Muscle of leg (tissue), 11 donors: Measurements from ENCODE around the gene RPL27. TPM values are rescaled to one million over a fixed set of nuclear protein-coding genes. Genes with fewer than 3 reads are reported as not detected.

ENCODE experiments used
- DNase-seq: peaks from one replicate; pipeline ENCODE4 v3.0.0; 2013
- H3K27ac ChIP-seq: one replicate; pipeline ENCODE4 v1.5.1; 2013; ENCODE audit warnings: mild to moderate bottlenecking, low read length, control low read depth
- H3K27me3 ChIP-seq: one replicate; pipeline ENCODE4 v1.6.1; 2013; ENCODE audit warnings: low read length; ENCODE audit not compliant: control insufficient read depth, insufficient read depth
- H3K36me3 ChIP-seq: one replicate; pipeline ENCODE4 v1.6.1; 2013; ENCODE audit warnings: low read length; ENCODE audit not compliant: control insufficient read depth, insufficient read depth
- H3K4me1 ChIP-seq: one replicate; pipeline ENCODE4 v1.6.1; 2013; ENCODE audit warnings: low read length; ENCODE audit not compliant: control insufficient read depth, insufficient read depth
- H3K4me3 ChIP-seq: one replicate; pipeline ENCODE4 v1.5.1; 2013; ENCODE audit warnings: low read length, control low read depth
- H3K9me3 ChIP-seq: replicated peaks from 2 replicates; pipeline ENCODE4 v1.6.1; 2013; ENCODE audit warnings: low read depth, low read length; ENCODE audit not compliant: control insufficient read depth
- WGBS: methylation state at CpG from one replicate; pipeline ENCODE4 v1.1.5; 2013; ENCODE audit warnings: missing lambda C conversion rate; ENCODE audit not compliant: insufficient coverage; 5-methylcytosine and 5-hydroxymethylcytosine counted together
- polyA plus RNA-seq, 8 donors: library from polyadenylated mRNA; unstranded; fragments of 120-200 nt; gene quantifications; one replicate each; pipeline versions ENCODE4 v1.2.1 to v1.2.3, GENCODE V29; 2013; ENCODE audit warnings: inconsistent platforms in 1 of 8, low replicate concordance in 1 of 8; ENCODE audit not compliant: insufficient read length in 8 of 8, insufficient read depth in 1 of 8
- total RNA-seq: library from RNA; stranded (reverse); fragments of 120-200 nt; gene quantifications from one replicate; pipeline ENCODE4 v1.2.4, GENCODE V29; 2013

RPL27 gene
- total and polyA plus RNA-seq, 9 donors, result 2,184 to 3,028 (median 2,480) TPM

GRCh38 chr17:43018008-43018853 lies 20.0 kb downstream of the RPL27 start:
- Histone ChIP-seq H3K27me3 (no peaks in the 10 kb centered on the region), H3K4me1 (peaks cover 46% of the 10 kb centered on the region), H3K9me3 (no peaks in the 10 kb centered on the region), H3K27ac (no peak overlapping the region), H3K36me3 (peaks cover 52% of the 10 kb centered on the region), H3K4me3 (no peak overlapping the region)
- DNase-seq, result no peak
- WGBS, result 55% methylated on average over 16 of the region's 19 CpGs

DNA sequence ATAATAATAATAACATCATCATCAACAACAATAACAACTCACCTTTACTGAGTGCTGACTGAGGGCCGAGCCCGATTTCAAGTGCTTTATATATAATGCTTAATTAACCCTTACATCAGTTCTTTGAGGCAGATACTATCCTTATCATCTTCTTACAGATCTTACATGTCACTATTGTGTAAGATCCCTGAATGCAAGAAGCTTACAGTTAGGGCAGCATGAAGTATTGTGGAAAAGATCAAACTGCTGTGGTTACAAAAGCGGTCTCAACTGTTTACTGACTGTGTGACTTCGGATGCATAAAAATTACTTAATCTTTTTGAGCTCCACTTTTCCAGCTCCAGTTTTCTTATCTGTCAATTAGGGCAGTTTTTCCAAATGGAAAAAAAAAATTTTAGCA lies 20.7 kb downstream of the RPL27 start:
- Histone ChIP-seq H3K27me3 (no peaks in the 10 kb centered on the region), H3K36me3 (peaks cover 45% of the 10 kb centered on the region), H3K9me3 (no peaks in the 10 kb centered on the region), H3K4me1 (peaks cover 46% of the 10 kb centered on the region), H3K27ac (peak overlapping the region; percentile 67), H3K4me3 (no peak overlapping the region)
- DNase-seq, result no peak
- WGBS, result no CpG with 5 or more reads among the region's 4 CpGs

- H3K27ac ChIP-seq, result peak overlapping the region; percentile 67
- H3K36me3 ChIP-seq, result peaks cover 40% of the 10 kb centered on the region
- peaks cover 48% of the 10 kb centered on the region for H3K4me1 ChIP-seq
- no peaks in the 10 kb centered on the region for H3K9me3 ChIP-seq
- WGBS, result 45% methylated on average over 3 of the region's 7 CpGs
- peak; percentile 43 for DNase-seq
- no peak overlapping the region for H3K4me3 ChIP-seq
- no peaks in the 10 kb centered on the region for H3K27me3 ChIP-seq
Measured at GRCh38 chr17:43019418-43019817, 21.2 kb downstream of the RPL27 start.

GRCh38 chr17:43020030-43020621 lies 21.9 kb downstream of the RPL27 start:
- H3K27me3 ChIP-seq, result no peaks in the 10 kb centered on the region
- H3K27ac ChIP-seq, result peak overlapping the region; percentile 67
- 27% methylated on average over 2 of the region's 6 CpGs for WGBS

GRCh38 chr17:43020789-43021740 lies 22.8 kb downstream of the RPL27 start:
- H3K27me3 ChIP-seq, result peaks cover 2% of the 10 kb centered on the region
- WGBS, result 0% methylated on average over 1 of the region's 40 CpGs
- DNase-seq, result peak; percentile 83

More at GRCh38 chr17:43020030-43020621, 21.9 kb downstream of the RPL27 start:
- H3K4me1 ChIP-seq, result peaks cover 46% of the 10 kb centered on the region
- no peak overlapping the region for H3K4me3 ChIP-seq
- H3K36me3 ChIP-seq, result peaks cover 33% of the 10 kb centered on the region
- peak; percentile 76 for DNase-seq
- no peaks in the 10 kb centered on the region for H3K9me3 ChIP-seq

DNA sequence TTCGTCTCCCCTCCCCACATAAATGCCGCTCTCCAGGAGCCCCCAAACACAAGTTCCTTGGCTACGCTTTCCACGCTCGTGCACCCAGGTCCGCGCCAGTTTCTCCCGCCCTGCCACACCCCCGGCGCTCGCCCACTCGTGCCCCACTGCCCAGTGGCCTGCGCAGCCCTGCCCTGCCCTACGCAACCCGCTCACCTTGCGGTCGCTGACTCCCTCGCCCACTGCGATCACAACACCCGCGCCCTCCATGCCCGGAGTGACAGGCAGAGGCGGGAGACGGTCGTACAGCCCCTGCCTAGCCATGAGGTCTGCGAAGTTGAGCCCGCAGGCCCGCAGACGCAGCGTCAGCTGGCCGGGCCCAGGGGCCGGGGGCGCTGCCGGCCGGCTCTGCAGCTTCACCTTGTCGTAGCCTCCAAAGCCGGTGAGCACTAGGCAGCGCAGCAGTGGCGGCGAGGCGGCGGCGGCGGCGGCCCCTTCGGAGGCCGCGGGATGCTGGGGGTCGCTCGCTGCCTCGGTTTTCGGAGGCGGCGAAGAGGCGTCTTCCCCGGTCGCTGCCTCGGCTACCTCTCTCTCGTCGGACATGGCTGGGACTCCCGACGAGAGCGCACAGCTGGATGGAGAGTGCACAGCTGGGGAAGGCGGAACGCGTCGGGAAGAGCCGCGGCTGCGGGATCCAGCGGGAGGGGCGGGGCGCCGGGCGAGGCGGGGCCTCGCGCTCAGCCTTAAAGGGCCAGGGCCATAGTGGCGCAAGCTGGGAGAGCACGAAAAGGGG lies 23.7 kb downstream of the RPL27 start, which contains the start of gene VAT1:
Gene VAT1 (minus strand): TSS at position 645 of the 772 bp plus-strand sequence. CDS start 63 bp downstream, at position 582.
- H3K4me1 ChIP-seq, result peaks cover 33% of the 10 kb centered on the region
- H3K4me3 ChIP-seq, result peak within 1 kb of the TSS; percentile 96
- peak within 1 kb of the TSS; percentile 84 for H3K27ac ChIP-seq
- no peaks in the 10 kb centered on the region for H3K9me3 ChIP-seq
- H3K27me3 ChIP-seq, result peaks cover 2% of the 10 kb centered on the region
- DNase-seq, result peak; percentile 93
- under 1% methylated on average over 79 of the region's 80 CpGs for WGBS
- peaks cover 18% of the 10 kb centered on the region for H3K36me3 ChIP-seq

More at GRCh38 chr17:43020789-43021740, 22.8 kb downstream of the RPL27 start:
- H3K4me1 ChIP-seq, result peaks cover 37% of the 10 kb centered on the region
- peak overlapping the region; percentile 84 for H3K27ac ChIP-seq
- peak overlapping the region; percentile 96 for H3K4me3 ChIP-seq
- peaks cover 25% of the 10 kb centered on the region for H3K36me3 ChIP-seq
- no peaks in the 10 kb centered on the region for H3K9me3 ChIP-seq

DNA sequence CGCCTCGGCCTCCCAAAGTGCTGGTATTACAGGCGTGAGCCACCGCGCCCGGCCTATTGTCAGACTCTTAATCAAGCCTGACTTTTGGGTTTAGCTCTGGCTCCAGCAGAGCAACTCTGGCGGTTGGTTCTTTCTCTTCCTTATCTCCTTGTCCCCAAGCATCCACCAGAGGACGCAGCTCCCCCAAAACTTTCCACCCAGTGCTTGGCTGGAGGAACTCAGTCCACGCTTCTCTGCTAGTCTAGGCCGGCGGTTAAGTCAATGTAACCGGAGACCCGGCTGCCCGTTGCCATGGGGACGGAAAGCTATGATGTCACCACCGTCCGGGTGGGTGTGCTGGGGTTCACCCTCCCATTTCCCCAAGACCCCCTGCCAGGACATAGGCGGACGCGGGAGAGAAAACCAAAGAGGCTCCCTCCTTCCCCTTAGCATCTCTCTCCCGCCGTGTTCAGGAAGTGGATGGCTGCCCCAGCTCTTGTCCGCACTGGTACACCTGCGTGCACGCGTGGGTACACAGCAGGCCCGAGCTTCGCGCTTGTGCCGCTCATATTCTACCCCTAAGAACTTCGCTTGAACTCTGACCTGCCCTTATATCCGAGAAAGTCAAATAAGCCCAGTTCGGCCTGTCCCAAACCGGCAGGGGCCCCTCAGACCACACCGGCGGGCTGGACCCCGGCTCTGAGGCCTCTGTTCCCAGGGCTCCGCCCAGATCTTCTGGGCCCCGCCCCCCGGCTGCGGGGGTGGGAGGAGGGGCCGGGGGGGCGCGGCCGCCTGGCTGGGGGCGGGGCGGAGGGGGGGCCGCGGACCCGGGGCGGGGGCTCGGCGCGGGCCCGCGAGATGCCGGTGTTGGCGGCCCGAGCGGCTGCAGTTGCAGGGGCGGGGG lies 26.4 kb downstream of the RPL27 start, which contains the start of gene RND2:
Gene RND2 (plus strand): TSS at position 825 of the 883 bp plus-strand sequence. CDS start 117 bp downstream, outside the sequence.
- no peaks in the 10 kb centered on the region for H3K9me3 ChIP-seq
- peaks cover 32% of the 10 kb centered on the region for H3K4me1 ChIP-seq
- H3K36me3 ChIP-seq, result peaks cover 5% of the 10 kb centered on the region
- WGBS, result under 1% methylated on average over 46 of the region's 61 CpGs
- H3K27ac ChIP-seq, result peak within 1 kb of the TSS; percentile 85
- DNase-seq, result peak; percentile 98
- peaks cover 2% of the 10 kb centered on the region for H3K27me3 ChIP-seq
- H3K4me3 ChIP-seq, result peak within 1 kb of the TSS; percentile 59

- DNase-seq, result no peak
- H3K27ac ChIP-seq, result no peak overlapping the region
Measured at GRCh38 chr17:43025290-43025657, 27.1 kb downstream of the RPL27 start.

More at GRCh38 chr17:43025290-43025657, 27.1 kb downstream of the RPL27 start:
- 2% methylated on average over 26 of the region's 27 CpGs for WGBS
- Histone ChIP-seq H3K36me3 (no peaks in the 10 kb centered on the region), H3K9me3 (no peaks in the 10 kb centered on the region), H3K4me3 (peak overlapping the region; percentile 31), H3K4me1 (peaks cover 31% of the 10 kb centered on the region), H3K27me3 (peaks cover 2% of the 10 kb centered on the region)
